Endothelial cell of umbilical vein (primary cell): ENCODE measurements around the gene AUTS2. TPM values are rescaled to one million over a fixed set of nuclear protein-coding genes. Genes with fewer than 3 reads are reported as not detected.

Experiments used
- BruUV-seq: library from RNA; stranded (reverse); fragments of 400-500 nt; replicated peaks from 2 replicates; lab custom pipeline; 2021; lab: Mats Ljungman, UMichigan
- CTCF ChIA-PET: fragments of 300-600, 350-600 bp; sonication (Branson Sonifier 250); formaldehyde crosslinking; loops from one replicate; lab custom pipeline; 2021; ENCODE audit warnings: antibody characterized with exemption, inconsistent platforms; lab: Charles Lee
- POLR2A ChIA-PET: fragments of 300-600, 350-600 bp; sonication (Branson Sonifier 250); formaldehyde crosslinking; loops from one replicate; lab custom pipeline; 2021; ENCODE audit warnings: antibody characterized with exemption, inconsistent platforms; lab: Charles Lee
- DNase-seq: peaks from one replicate; pipeline ENCODE4 v3.0.0-alpha.2; 2011; ENCODE audit warnings: low read depth, low spot score
- FAIRE-seq: peaks from 2 replicates; lab custom pipeline; 2011; peaks lifted over from hg19 to GRCh38; lab: Jason Lieb, UNC
- H2AFZ ChIP-seq: 2 replicates; pipeline ENCODE4 v1.6.0; 2012; ENCODE audit warnings: low read depth, low read length, control low read depth, inconsistent platforms
- H3K27ac ChIP-seq: 2 replicates; pipeline ENCODE4 v1.5.1; 2011; ENCODE audit warnings: low read depth, mild to moderate bottlenecking, control low read depth, low read length, moderate library complexity; ENCODE audit not compliant: insufficient read depth
- H3K27me3 ChIP-seq, 2 experiments: 2 replicates each; pipeline versions ENCODE4 v1.6.0 to v1.6.1; 2011; ENCODE audit warnings: low read length in 2 of 2, mixed read lengths in 1 of 2; ENCODE audit not compliant: control insufficient read depth in 2 of 2, insufficient read depth in 2 of 2
- H3K36me3 ChIP-seq, 2 experiments: 2 replicates in 1 of 2; 3 replicates in 1 of 2; pipeline ENCODE4 v1.5.1; 2011; ENCODE audit warnings: low read length in 2 of 2, mild to moderate bottlenecking in 1 of 2, moderate library complexity in 1 of 2; ENCODE audit not compliant: control insufficient read depth in 2 of 2, insufficient read depth in 2 of 2; ENCODE audit errors: extremely low read depth in 1 of 2
- H3K4me1 ChIP-seq: 3 replicates; pipeline ENCODE4 v1.5.1; 2011; ENCODE audit warnings: mild to moderate bottlenecking, low read length; ENCODE audit not compliant: control insufficient read depth, insufficient read depth; ENCODE audit errors: extremely low read depth
- H3K4me2 ChIP-seq: 2 replicates; pipeline ENCODE4 v1.6.1; 2011; ENCODE audit warnings: low read length, control low read depth, mixed read lengths; ENCODE audit not compliant: insufficient read depth
- H3K4me3 ChIP-seq, 3 experiments: fragments of 200-600 bp in 1 of 3; sonication (generic), shearing (Covaris generic) in 1 of 3; replicated peaks in 1 of 3; 2 replicates each; pipeline ENCODE4 v1.5.1; 2011 to 2016; ENCODE audit warnings: control low read depth in 3 of 3, low read length in 3 of 3, mild to moderate bottlenecking in 2 of 3, inconsistent platforms in 1 of 3, low read depth in 1 of 3, moderate library complexity in 1 of 3; ENCODE audit not compliant: insufficient read depth in 1 of 3
- H3K79me2 ChIP-seq: 2 replicates; pipeline ENCODE4 v1.6.0; 2012; ENCODE audit warnings: low read length, inconsistent platforms; ENCODE audit not compliant: control insufficient read depth, insufficient read depth
- H3K9ac ChIP-seq: replicated peaks from 2 replicates; pipeline ENCODE3; 2011; ENCODE audit warnings: low read length, control low read depth; ENCODE audit not compliant: insufficient read depth; ENCODE audit errors: extremely low read depth
- H3K9me1 ChIP-seq: replicated peaks from 3 replicates; pipeline ENCODE4 v1.6.0; 2011; ENCODE audit warnings: mild to moderate bottlenecking, low read length; ENCODE audit not compliant: control insufficient read depth, insufficient read depth; ENCODE audit errors: extremely low read depth
- H3K9me3 ChIP-seq: replicated peaks from 2 replicates; pipeline ENCODE4 v1.5.1; 2012; ENCODE audit warnings: low read length, inconsistent platforms; ENCODE audit not compliant: control insufficient read depth, insufficient read depth
- H4K20me1 ChIP-seq: replicated peaks from 2 replicates; pipeline ENCODE3; 2011; ENCODE audit warnings: mild to moderate bottlenecking, low read length; ENCODE audit not compliant: control insufficient read depth, insufficient read depth; ENCODE audit errors: extremely low read depth
- EZH2 ChIP-seq: IDR thresholded peaks from 2 replicates; pipeline ENCODE4 v1.6.1; 2012; ENCODE audit warnings: borderline replicate concordance, low read depth, mild to moderate bottlenecking, moderate library complexity, low read length, inconsistent platforms; ENCODE audit not compliant: severe bottlenecking
- FOS ChIP-seq: IDR thresholded peaks from 2 replicates; pipeline ENCODE4 v1.6.1; 2011; ENCODE audit warnings: mild to moderate bottlenecking, low read length, moderate library complexity, borderline replicate concordance; ENCODE audit not compliant: insufficient read depth
- GATA2 ChIP-seq: IDR thresholded peaks from 2 replicates; pipeline ENCODE4 v1.7.0; 2011; ENCODE audit warnings: low read depth, mild to moderate bottlenecking, moderate library complexity, mixed read lengths, low read length; ENCODE audit not compliant: insufficient read length, insufficient read depth
- JUN ChIP-seq: IDR thresholded peaks from 2 replicates; pipeline ENCODE4 v1.6.1; 2011; ENCODE audit warnings: borderline replicate concordance, low read depth; ENCODE audit not compliant: insufficient read length, insufficient read depth
- MYC ChIP-seq: IDR thresholded peaks from one replicate; pipeline ENCODE4 v1.6.1; 2011; ENCODE audit warnings: mild to moderate bottlenecking, low read depth, low read length
- POLR2A ChIP-seq: IDR thresholded peaks from 2 replicates; pipeline ENCODE4 v1.6.1; 2012; ENCODE audit warnings: low read depth, mild to moderate bottlenecking, control low read depth, low read length
- POLR2AphosphoS5 ChIP-seq: IDR thresholded peaks from 2 replicates; pipeline ENCODE4 v1.6.1; 2012; ENCODE audit warnings: low read depth, mild to moderate bottlenecking, control low read depth, low read length, moderate library complexity; ENCODE audit not compliant: insufficient read depth
- dilution Hi-C: fragments of 300-500 bp; cut with MboI; formaldehyde crosslinking; loops from one replicate; pipeline ENCODE4 v1.15.0; 2019; ENCODE audit warnings: low sequenced_read_pairs; ENCODE audit not compliant: extremely low pct_ligation_motif_present
- intact Hi-C: fragments of 100-400 bp; cut with micrococcal nuclease; formaldehyde crosslinking; loops from one replicate; pipeline ENCODE4 v1.10.0; 2022
- polyA plus RNA-seq, 4 experiments: library from polyadenylated mRNA; depleted of rRNA in 3 of 4; stranded (reverse) in 3 of 4; unstranded in 1 of 4; fragments of >200 nt; gene quantifications; 2 replicates each; pipeline versions ENCODE4 v1.2.1 to v1.2.3, GENCODE V29; 2011 to 2012; ENCODE audit warnings: missing spikeins in 1 of 4
- total RNA-seq: library from RNA; stranded (reverse); gene quantifications from 2 replicates; pipeline ENCODE4 v1.2.3, GENCODE V29; 2021
- TF ChIP-seq, protein P1 (sequence below), 2 donors: IDR thresholded peaks; 1 replicate in 1 of 2; 2 replicates in 1 of 2; pipeline ENCODE4 v1.5.1; 2011; ENCODE audit warnings: low read length in 2 of 2, mild to moderate bottlenecking in 2 of 2, moderate library complexity in 2 of 2, control low read depth in 1 of 2, inconsistent platforms in 1 of 2, low read depth in 1 of 2; ENCODE audit not compliant: insufficient read depth in 1 of 2; ENCODE audit errors: extremely low read depth in 1 of 2
- TF ChIP-seq, protein P2 (sequence below): IDR thresholded peaks from 2 replicates; pipeline ENCODE4 v1.6.1; 2011; ENCODE audit not compliant: insufficient read depth, insufficient read length

AUTS2 gene
- total and polyA plus RNA-seq, 2 donors (not counting 3 experiments of a cell fraction or from before 2014, with no cell fraction given) = 0.59 to 8.0 TPM

DNA sequence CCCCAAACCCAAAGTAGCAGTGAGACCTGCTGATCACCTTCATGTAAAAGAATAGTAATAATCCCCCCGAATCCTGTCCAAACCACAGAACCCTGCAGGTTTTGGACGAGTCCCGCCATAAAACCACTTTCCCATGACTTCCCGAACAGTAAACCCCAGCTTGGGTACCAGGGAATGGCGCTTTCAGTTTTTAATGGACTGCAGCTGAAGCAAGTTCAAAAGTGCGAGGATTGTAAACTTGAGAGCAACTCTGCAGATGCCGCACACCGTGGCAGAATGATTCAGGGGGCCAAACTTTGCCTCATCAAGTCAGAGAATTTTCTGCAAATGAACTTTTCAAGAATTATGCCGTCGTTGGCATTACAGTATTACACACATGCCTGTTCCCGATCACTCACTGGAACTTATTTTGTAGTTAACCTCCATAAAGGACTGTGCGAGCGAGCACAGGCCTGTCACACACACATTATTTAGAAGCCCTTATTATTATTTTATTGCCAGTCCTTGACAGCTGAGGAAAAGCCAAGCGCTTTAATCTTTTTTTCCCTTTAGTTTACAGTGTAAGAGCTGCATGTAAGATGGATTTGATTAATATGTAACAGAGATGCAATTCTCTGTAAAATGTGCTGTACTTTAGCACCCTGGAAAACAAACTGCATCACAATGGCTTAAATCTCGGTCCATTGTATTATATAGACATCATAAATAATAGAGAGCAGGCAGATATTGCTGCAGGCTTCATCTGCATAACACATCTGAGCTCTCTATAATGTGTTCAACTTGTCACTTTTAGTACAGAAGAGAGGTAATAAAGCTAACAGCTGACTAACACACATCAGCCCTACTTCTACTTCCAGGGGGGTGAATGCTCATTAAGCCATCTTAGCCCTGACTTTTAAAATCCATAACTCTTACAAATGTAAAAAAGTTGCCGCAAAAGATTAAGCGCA is 1040.2 kb downstream of the AUTS2 start:
- Histone ChIP-seq H3K4me2 (no peak overlapping the region), H2AFZ (no peak overlapping the region)
- no peak for FAIRE-seq

More for the DNA sequence above, 1040.2 kb downstream of the AUTS2 start:
- no peak for DNase-seq
- no TSS peak for BruUV-seq
- Histone ChIP-seq H4K20me1 (no peaks in the 10 kb centered on the region), H3K9ac (no peak overlapping the region), H3K36me3 (no peaks in the 10 kb centered on the region), H3K4me1 (no peaks in the 10 kb centered on the region), H3K27ac (no peak overlapping the region), H3K9me3 (peaks cover 2% of the 10 kb centered on the region), H3K9me1 (no peaks in the 10 kb centered on the region), H3K79me2 (no peaks in the 10 kb centered on the region), H3K27me3 (no peaks in the 10 kb centered on the region), H3K4me3 (no peak overlapping the region)
- intact Hi-C loops (no loop called here), dilution Hi-C loops (no loop called here)
- ChIA-PET CTCF (no interaction called here), POLR2A (no interaction called here)
- TF ChIP-seq MYC (no peak), EZH2 (no peak), FOS (no peak), POLR2A (no peak), JUN (no peak), POLR2AphosphoS5 (no peak), GATA2 (no peak)
- TF ChIP-seq, protein P1, sequence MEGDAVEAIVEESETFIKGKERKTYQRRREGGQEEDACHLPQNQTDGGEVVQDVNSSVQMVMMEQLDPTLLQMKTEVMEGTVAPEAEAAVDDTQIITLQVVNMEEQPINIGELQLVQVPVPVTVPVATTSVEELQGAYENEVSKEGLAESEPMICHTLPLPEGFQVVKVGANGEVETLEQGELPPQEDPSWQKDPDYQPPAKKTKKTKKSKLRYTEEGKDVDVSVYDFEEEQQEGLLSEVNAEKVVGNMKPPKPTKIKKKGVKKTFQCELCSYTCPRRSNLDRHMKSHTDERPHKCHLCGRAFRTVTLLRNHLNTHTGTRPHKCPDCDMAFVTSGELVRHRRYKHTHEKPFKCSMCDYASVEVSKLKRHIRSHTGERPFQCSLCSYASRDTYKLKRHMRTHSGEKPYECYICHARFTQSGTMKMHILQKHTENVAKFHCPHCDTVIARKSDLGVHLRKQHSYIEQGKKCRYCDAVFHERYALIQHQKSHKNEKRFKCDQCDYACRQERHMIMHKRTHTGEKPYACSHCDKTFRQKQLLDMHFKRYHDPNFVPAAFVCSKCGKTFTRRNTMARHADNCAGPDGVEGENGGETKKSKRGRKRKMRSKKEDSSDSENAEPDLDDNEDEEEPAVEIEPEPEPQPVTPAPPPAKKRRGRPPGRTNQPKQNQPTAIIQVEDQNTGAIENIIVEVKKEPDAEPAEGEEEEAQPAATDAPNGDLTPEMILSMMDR (IDR thresholded peaks at IDR 0.05; ENCODE audit: extremely low read depth in 1 of 2, insufficient read depth in 1 of 2, low read depth in 1 of 2, low read length in 2 of 2) = no peak
- TF ChIP-seq, protein P2, sequence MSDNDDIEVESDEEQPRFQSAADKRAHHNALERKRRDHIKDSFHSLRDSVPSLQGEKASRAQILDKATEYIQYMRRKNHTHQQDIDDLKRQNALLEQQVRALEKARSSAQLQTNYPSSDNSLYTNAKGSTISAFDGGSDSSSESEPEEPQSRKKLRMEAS = no peak
